GM18505 (cell line): ENCODE measurements around the gene DPH6.

Experiments used
- ATAC-seq: cut with Tn5 transposase; IDR thresholded peaks from one replicate; pipeline ENCODE4 v1.9.1; 2021; ENCODE audit not compliant: unreplicated experiment
- POLR2A ChIP-seq: IDR thresholded peaks from 4 replicates; pipeline ENCODE4 v1.6.1; 2011; ENCODE audit warnings: borderline replicate concordance; ENCODE audit not compliant: insufficient read depth, insufficient read length; ENCODE audit errors: extremely low read depth

The DPH6 gene

GRCh38 chr15:35490511-35490910 is 55.5 kb downstream of the DPH6 start:
- TF ChIP-seq POLR2A, result no peak
- no peak for ATAC-seq

GRCh38 chr15:35487417-35487816 is 58.5 kb downstream of the DPH6 start:
- TF ChIP-seq POLR2A, result no peak
- ATAC-seq, result no peak

- ATAC-seq, result no peak
- no peak for TF ChIP-seq POLR2A
Observed at GRCh38 chr15:35486296-35486695, 59.7 kb downstream of the DPH6 start.

- TF ChIP-seq POLR2A, result no peak
- no peak for ATAC-seq
Observed at GRCh38 chr15:35485411-35485810, 60.6 kb downstream of the DPH6 start.

- TF ChIP-seq POLR2A, result no peak
- ATAC-seq, result no peak
Observed at GRCh38 chr15:35484231-35484945, 61.6 kb downstream of the DPH6 start.

GRCh38 chr15:35481992-35482391 is 64.0 kb downstream of the DPH6 start:
- ATAC-seq, result no peak
- TF ChIP-seq POLR2A, result no peak

GRCh38 chr15:35481064-35481463 is 64.9 kb downstream of the DPH6 start:
- no peak for ATAC-seq
- no peak for TF ChIP-seq POLR2A

- ATAC-seq, result no peak
- TF ChIP-seq POLR2A, result no peak
Observed at GRCh38 chr15:35479423-35479822, 66.5 kb downstream of the DPH6 start.

GRCh38 chr15:35477312-35478262 is 68.4 kb downstream of the DPH6 start:
- TF ChIP-seq POLR2A, result no peak

GRCh38 chr15:35471024-35471423 is 74.9 kb downstream of the DPH6 start:
- no peak for ATAC-seq
- no peak for TF ChIP-seq POLR2A

More at GRCh38 chr15:35477312-35478262, 68.4 kb downstream of the DPH6 start:
- ATAC-seq, result no peak

- ATAC-seq, result no peak
Observed at GRCh38 chr15:35470441-35470840, 75.5 kb downstream of the DPH6 start.

GRCh38 chr15:35466476-35466875 is 79.5 kb downstream of the DPH6 start:
- no peak for ATAC-seq
- no peak for TF ChIP-seq POLR2A

More at GRCh38 chr15:35470441-35470840, 75.5 kb downstream of the DPH6 start:
- no peak for TF ChIP-seq POLR2A

- ATAC-seq, result no peak
- no peak for TF ChIP-seq POLR2A
Observed at GRCh38 chr15:35465783-35466182, 80.2 kb downstream of the DPH6 start.

- TF ChIP-seq POLR2A, result no peak
- no peak for ATAC-seq
Observed at GRCh38 chr15:35460616-35461015, 85.3 kb downstream of the DPH6 start.
